K562 (cell line): ENCODE data around the gene IGF2BP3. TPM values are rescaled to one million over a fixed set of nuclear protein-coding genes. Genes with fewer than 3 reads are reported as not detected.

ENCODE experiments used
- C11orf30 ChIP-seq: fragments of 450-650 bp; IDR thresholded peaks from 2 replicates; pipeline ENCODE4 v1.6.1; 2016; ENCODE audit warnings: low read depth, mild to moderate bottlenecking
- CREB3 ChIP-seq: fragments of 450-650 bp; conservative IDR thresholded peaks from 2 replicates; pipeline ENCODE4 v1.6.1; 2016; ENCODE audit warnings: missing genetic modification characterization, low read depth, mild to moderate bottlenecking, missing compliant biosample characterization, moderate library complexity
- CREBBP ChIP-seq: IDR thresholded peaks from one replicate; pipeline ENCODE4 v1.6.1; 2012; ENCODE audit warnings: low read depth, mild to moderate bottlenecking, control low read depth, inconsistent platforms, low read length
- CTBP1 ChIP-seq: fragments of 450-650 bp; IDR thresholded peaks from 2 replicates; pipeline ENCODE4 v1.6.1; 2016; ENCODE audit warnings: borderline replicate concordance
- HDAC8 ChIP-seq: fragments of 450-650 bp; IDR thresholded peaks from 2 replicates; pipeline ENCODE4 v1.6.1; 2016; ENCODE audit warnings: mild to moderate bottlenecking, missing genetic modification characterization, moderate library complexity, missing compliant biosample characterization
- HNRNPH1 ChIP-seq: fragments of 200-400 bp; formaldehyde crosslinking; optimal IDR thresholded peaks from 2 replicates; pipeline ENCODE3; 2017; ENCODE audit warnings: low read depth, mild to moderate bottlenecking, low read length, moderate library complexity
- HSF4 ChIP-seq: fragments of 250-450 bp; sonication (Bioruptor Pico); IDR thresholded peaks from 2 replicates; pipeline ENCODE4 v2.1.2; 2022; ENCODE audit warnings: mild to moderate bottlenecking, moderate library complexity, borderline replicate concordance
- JUNB ChIP-seq: fragments of 450-650 bp; formaldehyde crosslinking; conservative IDR thresholded peaks from 2 replicates; pipeline ENCODE4 v1.4.0; 2020; ENCODE audit warnings: mild to moderate bottlenecking
- PBX2 ChIP-seq, 2 experiments: IDR thresholded peaks in 1 of 2; conservative IDR thresholded peaks in 1 of 2; 2 replicates each; pipeline ENCODE4 v1.6.1; 2016; ENCODE audit warnings: low read depth in 2 of 2, mild to moderate bottlenecking in 1 of 2, missing compliant biosample characterization in 1 of 2, missing genetic modification characterization in 1 of 2, moderate library complexity in 1 of 2
- RBM34 ChIP-seq: fragments of 200-400 bp; formaldehyde crosslinking; IDR thresholded peaks from 2 replicates; pipeline ENCODE4 v1.6.1; 2018; ENCODE audit warnings: low read length, borderline replicate concordance; ENCODE audit not compliant: insufficient read depth
- SP2 ChIP-seq: IDR thresholded peaks from 2 replicates; pipeline ENCODE4 v1.6.1; 2011; ENCODE audit warnings: mild to moderate bottlenecking, low read depth, low read length, moderate library complexity; ENCODE audit not compliant: poor library complexity, severe bottlenecking; ENCODE audit errors: extremely low read depth
- SRF ChIP-seq, 2 experiments: fragments of 250-450, 450-650 bp in 1 of 2; sonication (Bioruptor Pico) in 1 of 2; sonication (generic) in 1 of 2; formaldehyde crosslinking; IDR thresholded peaks; 2 replicates each; pipeline versions ENCODE4 v1.5.0 to v1.5.1; 2020 to 2022; ENCODE audit warnings: mild to moderate bottlenecking in 1 of 2, missing genetic modification reagents in 1 of 2
- STAG1 ChIP-seq: sonication (generic); formaldehyde crosslinking; IDR thresholded peaks from 2 replicates; pipeline ENCODE4 v1.5.0; 2020; ENCODE audit warnings: missing genetic modification reagents, borderline replicate concordance
- THAP12 ChIP-seq: fragments of 250-450 bp; sonication (Bioruptor Pico); IDR thresholded peaks from 2 replicates; pipeline ENCODE4 v1.9.0; 2021; ENCODE audit warnings: mild to moderate bottlenecking, inconsistent platforms
- ZNF347 ChIP-seq: fragments of 450-650 bp; formaldehyde crosslinking; IDR thresholded peaks from 2 replicates; pipeline ENCODE4 v1.4.0; 2020; ENCODE audit warnings: low read depth, mild to moderate bottlenecking, moderate library complexity
- polyA plus RNA-seq, 8 experiments: library from polyadenylated mRNA; depleted of rRNA in 4 of 8; stranded (reverse) in 5 of 8; unstranded in 3 of 8; fragments of >200 nt; fragmentation: Nextera tagmentation in 2 of 8; fragmentation: Illumina TruSeq in 1 of 8; extraction: Ambion mirVana in 2 of 8; extraction: Trizol in 1 of 8; gene quantifications; 2 replicates each; pipeline versions ENCODE4 v1.2.1 to v1.2.3, GENCODE V29; 2011 to 2014; ENCODE audit warnings: inconsistent platforms in 1 of 8, missing spikeins in 1 of 8
- total RNA-seq, 7 experiments: library from RNA; depleted of rRNA in 6 of 7; stranded (reverse); fragments of >200 nt in 6 of 7; fragmentation: Illumina TruSeq in 2 of 7; extraction: Trizol in 2 of 7; gene quantifications; 2 replicates each; pipeline versions ENCODE4 v1.2.1 to v1.2.3, GENCODE V29; 2011 to 2021; ENCODE audit warnings: low replicate concordance in 1 of 7

IGF2BP3 gene
- total and polyA plus RNA-seq, 9 of the 15 experiments (the other 6 are each of a cell fraction or from before 2014, with no cell fraction given), result 8.4 to 88.1 (median 61.2) TPM

GRCh38 chr7:23306936-23307521, 163.3 kb downstream of the IGF2BP3 start (continued):
- TF ChIP-seq PBX2 (CRISPR knock-in tag; IDR thresholded peaks at IDR 0.05; ENCODE audit: low read depth) (no peak), PBX2 (tag; conservative IDR thresholded peaks at IDR 0.05; ENCODE audit: low read depth) (no peak), STAG1 (CRISPR knock-in tag) (no peak), CREBBP (no peak), HNRNPH1 (no peak), RBM34 (no peak), HSF4 (CRISPR knock-in tag) (no peak), ZNF347 (CRISPR knock-in tag) (no peak), JUNB (CRISPR knock-in tag) (no peak), C11orf30 (no peak), HDAC8 (tag) (no peak), CTBP1 (no peak), SRF (CRISPR knock-in tag; IDR thresholded peaks at IDR 0.05) (no peak), CREB3 (tag) (no peak), THAP12 (no peak), SP2 (no peak)
